Activated CD4-positive, CD25-positive, alpha-beta regulatory T cell treated with anti-CD3 and anti-CD28 coated beads, Interleukin-2, amount 50 U/mL, for 72 hours (primary cell): ENCODE measurements around the gene NTPCR.
"Not testable (repeated sequence)": the region's sequence is repeated elsewhere in the genome, so short reads cannot be mapped to it uniquely, and the experiment has no call there.

Experiments used
- DNase-seq: peaks from one replicate; pipeline ENCODE4 v3.0.0; 2021

NTPCR gene

GRCh38 chr1:232950197-232951176 is at the start of gene NTPCR:
TSS of gene NTPCR (plus strand) at chr1:232950611. CDS start at chr1:232950711, 100 bp downstream.
- DNase-seq = peak; percentile 98

- no peak for DNase-seq
Measured at GRCh38 chr1:232900818-232901217, 49.6 kb upstream of the NTPCR start.

- no peak for DNase-seq
Measured at GRCh38 chr1:232901255-232901654, 49.2 kb upstream of the NTPCR start.

GRCh38 chr1:232902774-232903350 is 47.5 kb upstream of the NTPCR start:
- DNase-seq = no peak

GRCh38 chr1:232904131-232904530 is 46.3 kb upstream of the NTPCR start:
- no peak for DNase-seq

GRCh38 chr1:232904566-232904965 is 45.8 kb upstream of the NTPCR start:
- DNase-seq = no peak

GRCh38 chr1:232905331-232906034 is 44.9 kb upstream of the NTPCR start:
- DNase-seq = no peak

- no peak for DNase-seq
Measured at GRCh38 chr1:232906441-232906840, 44.0 kb upstream of the NTPCR start.

GRCh38 chr1:232908831-232909230 is 41.6 kb upstream of the NTPCR start:
- no peak for DNase-seq

- DNase-seq = no peak
Measured at GRCh38 chr1:232909752-232910151, 40.7 kb upstream of the NTPCR start.

- no peak for DNase-seq
Measured at GRCh38 chr1:232911027-232911599, 39.3 kb upstream of the NTPCR start.

- no peak for DNase-seq
Measured at GRCh38 chr1:232912845-232913580, 37.4 kb upstream of the NTPCR start.

GRCh38 chr1:232914271-232914670 is 36.1 kb upstream of the NTPCR start:
- DNase-seq = not testable (repeated sequence)

GRCh38 chr1:232915212-232915611 is 35.2 kb upstream of the NTPCR start:
- no peak for DNase-seq

GRCh38 chr1:232917053-232917452 is 33.4 kb upstream of the NTPCR start:
- DNase-seq = no peak

- no peak for DNase-seq
Measured at GRCh38 chr1:232921381-232921780, 29.0 kb upstream of the NTPCR start.

GRCh38 chr1:232922485-232922884 is 27.9 kb upstream of the NTPCR start:
- no peak for DNase-seq

- DNase-seq = peak; percentile 39
Measured at GRCh38 chr1:232923739-232924386, 26.5 kb upstream of the NTPCR start.

GRCh38 chr1:232924874-232925273 is 25.5 kb upstream of the NTPCR start:
- no peak for DNase-seq

GRCh38 chr1:232925421-232926220 is 24.8 kb upstream of the NTPCR start:
- DNase-seq = no peak

GRCh38 chr1:232927166-232927565 is 23.2 kb upstream of the NTPCR start:
- not testable (repeated sequence) for DNase-seq
